Activated CD8-positive, alpha-beta memory T cell treated with anti-CD3 and anti-CD28 coated beads for 36 hours (primary cell): ENCODE results near the gene TRAIP. TPM values are rescaled to one million over a fixed set of nuclear protein-coding genes. Genes with fewer than 3 reads are reported as not detected.
"Not testable (repeated sequence)": the region's sequence is repeated elsewhere in the genome, so short reads cannot be mapped to it uniquely, and the experiment has no call there.

Experiments
- CTCF ChIA-PET: fragments of 350-600 bp; sonication (Branson Sonifier 250); formaldehyde crosslinking; loops from one replicate; lab custom pipeline; 2021; ENCODE audit warnings: antibody characterized with exemption; lab: Charles Lee
- POLR2A ChIA-PET: fragments of 350-600 bp; sonication (Branson Sonifier 250); formaldehyde crosslinking; loops from one replicate; lab custom pipeline; 2021; ENCODE audit warnings: antibody characterized with exemption; lab: Charles Lee
- total RNA-seq, 2 experiments: library from RNA; stranded (reverse); gene quantifications; one replicate each; pipeline ENCODE4 v1.2.3, GENCODE V29; 2021

The TRAIP gene
- total RNA-seq, 2 experiments from 2014 or later = 22.5 to 23.5 TPM

DNA sequence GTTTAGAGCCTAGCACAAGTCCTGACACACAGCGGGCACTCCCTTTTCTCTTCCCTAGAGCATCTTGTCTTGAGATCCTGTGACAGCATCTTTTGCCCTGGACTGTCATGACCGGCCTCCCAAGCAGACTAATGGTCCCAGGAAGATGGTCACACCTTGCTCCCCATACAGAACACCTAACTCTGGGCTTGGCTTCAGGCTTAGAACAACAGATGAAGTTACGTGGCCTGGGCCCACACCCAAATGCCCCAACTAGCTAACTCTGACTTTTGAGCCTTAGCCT, 69.2 kb downstream of the TRAIP start:
- ChIA-PET POLR2A (no interaction called here), CTCF (interaction anchor here (1.0 to 2.0 kb wide), 4 partner anchors 12 to 248 kb away, joined by 3 to 9 read pairs (median 6); partner anchors contain the start of genes CDHR4 and INKA1)

GRCh38 chr3:49786357-49787181, 69.8 kb downstream of the TRAIP start, which contains the start of gene IP6K1:
TSS of gene IP6K1 (minus strand) at chr3:49786542. CDS start at chr3:49748040, 38,502 bp downstream.
- CTCF ChIA-PET = interaction anchor here (1.0 to 2.0 kb wide), 6 partner anchors 13 to 247 kb away, joined by 3 to 9 read pairs (median 3); partner anchors contain the start of genes CDHR4 and INKA1
- POLR2A ChIA-PET = interaction anchor here (0.7 to 1.6 kb wide), 5 partner anchors 17 to 67 kb away, joined by 3 to 4 read pairs (median 3); partner anchors contain the start of genes AMIGO3, INKA1 and UBA7

DNA sequence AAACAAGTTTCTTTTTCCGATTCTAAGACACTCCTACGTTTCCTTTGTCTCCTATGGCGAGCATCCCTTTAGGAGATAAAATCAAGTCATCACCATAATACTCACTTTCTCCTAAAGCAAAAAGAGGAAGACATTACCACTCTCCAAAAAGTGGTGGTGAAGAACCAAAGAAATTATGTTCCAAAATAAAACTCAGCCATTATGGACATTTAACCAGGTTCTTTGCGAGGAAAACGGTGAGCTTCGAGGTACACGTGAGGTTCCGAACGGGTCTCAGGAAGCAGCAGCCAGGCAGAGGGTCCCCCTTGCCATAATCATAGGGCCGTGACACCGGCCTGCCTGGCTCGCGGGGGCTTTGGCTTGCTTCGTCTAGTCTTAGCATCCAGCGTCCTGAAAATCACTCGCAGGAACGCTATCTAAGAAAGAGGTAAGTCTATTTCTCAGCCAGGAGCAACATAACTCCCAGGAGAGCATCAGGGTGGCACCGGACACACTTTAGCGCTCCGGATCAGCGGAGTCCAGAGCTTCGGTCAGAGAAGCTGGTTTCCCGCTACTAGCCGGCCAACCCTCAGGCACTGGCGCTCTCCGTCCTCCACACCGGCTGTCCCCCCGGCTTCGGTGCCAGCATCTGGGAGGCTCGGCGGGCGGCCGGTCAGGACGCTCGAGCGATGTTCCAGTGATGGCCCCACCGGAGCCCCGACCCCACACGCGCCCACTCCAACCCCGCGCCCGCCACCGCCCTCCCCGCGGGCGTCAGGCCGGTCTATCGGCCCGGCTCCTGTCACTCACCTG, 70.6 kb downstream of the TRAIP start:
- ChIA-PET POLR2A (interaction anchor here (0.7 to 1.6 kb wide), 5 partner anchors 18 to 66 kb away, joined by 3 to 4 read pairs (median 3); partner anchors contain the start of genes AMIGO3, INKA1 and UBA7), CTCF (interaction anchor here (1.0 to 2.0 kb wide), 4 partner anchors 13 to 56 kb away, joined by 3 to 9 read pairs (median 6); partner anchors contain the start of gene INKA1)

DNA sequence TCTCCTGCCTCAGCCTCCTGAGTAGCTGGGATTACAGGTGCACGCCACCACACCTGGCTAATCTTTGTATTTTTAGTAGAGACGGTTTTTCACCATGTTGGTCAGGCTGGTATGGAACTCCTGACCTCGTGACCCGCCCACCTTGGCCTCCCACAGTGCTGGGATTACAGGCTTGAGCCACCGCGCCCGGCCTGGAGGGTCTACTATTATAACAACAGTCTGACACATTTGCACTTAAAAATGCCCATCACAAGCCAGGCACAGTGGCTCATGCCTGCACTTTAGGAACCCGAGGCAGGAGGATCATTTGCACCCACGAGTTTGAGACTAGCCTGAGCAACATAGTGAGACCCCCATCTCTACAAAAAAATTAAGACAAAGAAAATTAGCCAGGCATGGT, 74.1 kb downstream of the TRAIP start:
- CTCF ChIA-PET = interaction anchor here (0.8 to 1.6 kb wide), 2 partner anchors 19 to 20 kb away, joined by 4 to 5 read pairs; partner anchors contain the start of gene INKA1
- POLR2A ChIA-PET = not testable (repeated sequence)

GRCh38 chr3:49781415-49782199, 74.8 kb downstream of the TRAIP start:
- POLR2A ChIA-PET = interaction anchor here (0.6 kb wide), 1 partner anchor 57 kb away, joined by 6 read pairs; no protein-coding TSS in a partner anchor
- CTCF ChIA-PET = interaction anchor here (0.8 kb wide), 1 partner anchor 21 kb away, joined by 4 read pairs; the partner anchor contains the start of gene INKA1

GRCh38 chr3:49780975-49781365, 75.4 kb downstream of the TRAIP start:
- CTCF ChIA-PET, POLR2A ChIA-PET: not testable (repeated sequence)

- ChIA-PET CTCF (interaction anchor here (0.9 kb wide), 1 partner anchor 23 kb away, joined by 4 read pairs; no protein-coding TSS in a partner anchor), POLR2A (interaction anchor here (0.6 kb wide), 1 partner anchor 11 kb away, joined by 3 read pairs; no protein-coding TSS in a partner anchor)
Observed at GRCh38 chr3:49780080-49780974, 76.0 kb downstream of the TRAIP start.

- ChIA-PET POLR2A (interaction anchor here (0.6 kb wide), 1 partner anchor 10 kb away, joined by 3 read pairs; no protein-coding TSS in a partner anchor), CTCF (interaction anchor here (0.9 kb wide), 1 partner anchor 24 kb away, joined by 4 read pairs; no protein-coding TSS in a partner anchor)
Observed at GRCh38 chr3:49779358-49780079, 76.8 kb downstream of the TRAIP start.

Other genes starting within 250 kb of the TRAIP start
- 100 to 1,000 TPM; 186 to 189 TPM for gene APEH, start 182.2 kb downstream of the TRAIP start, total RNA-seq
- 1 to 10 TPM; 4.1 to 4.2 TPM for gene MST1, start 167.1 kb downstream of the TRAIP start, total RNA-seq
- gene RNF123, start 167.0 kb downstream of the TRAIP start, total RNA-seq = 10 to 100 TPM; 30.5 to 32.2 TPM
- under 1 TPM in 1 of 2 experiments, not detected in 1; 0.30 TPM for gene AMIGO3, start 136.9 kb downstream of the TRAIP start, total RNA-seq
- 10 to 100 TPM; 50.7 to 51.8 TPM for gene GMPPB, start 132.6 kb downstream of the TRAIP start, total RNA-seq
- 10 to 100 TPM; 38.5 to 40.5 TPM for gene IP6K1, start 70.0 kb downstream of the TRAIP start, total RNA-seq
- not detected for gene CDHR4, start 56.7 kb downstream of the TRAIP start, total RNA-seq
- gene INKA1, start 53.3 kb downstream of the TRAIP start, total RNA-seq = 1 to 10 TPM; 1.5 to 2.1 TPM
- 10 to 100 TPM; 41.9 to 42.2 TPM for gene UBA7, start 42.6 kb downstream of the TRAIP start, total RNA-seq
- 1 to 10 TPM in 1 of 2 experiments, under 1 TPM in 1; 0.96 to 1.8 TPM for gene CAMKV, start 13.3 kb upstream of the TRAIP start, total RNA-seq
- gene MST1R, start 47.3 kb upstream of the TRAIP start, total RNA-seq = under 1 TPM; 0.80 to 0.99 TPM
- gene MON1A, start 73.2 kb upstream of the TRAIP start, total RNA-seq = 10 to 100 TPM; 15.5 to 18.0 TPM
- 10 to 100 TPM; 68.1 to 68.4 TPM for gene RBM6, start 83.6 kb upstream of the TRAIP start, total RNA-seq
- 100 to 1,000 TPM; 101 to 108 TPM for gene RBM5, start 232.4 kb upstream of the TRAIP start, total RNA-seq